ENCODE data around the gene RARB.

RARB gene

GRCh38 chr3:25581823-25582222, 153.8 kb downstream of the RARB start:
- Histone ChIP-seq H3K27ac (ENCODE audit: low read length) (no peak overlapping the region), H3K9me3 (ENCODE audit: control insufficient read depth, insufficient read depth, low read length) (no peaks in the 10 kb centered on the region), H3K4me1 (ENCODE audit: control insufficient read depth, insufficient read depth, low read length) (no peaks in the 10 kb centered on the region), H3K27me3 (ENCODE audit: control insufficient read depth, insufficient read depth, low read length) (no peaks in the 10 kb centered on the region), H3K36me3 (ENCODE audit: control insufficient read depth, insufficient read depth, low read length) (no peaks in the 10 kb centered on the region), H3K4me3 (ENCODE audit: low read length) (no peak overlapping the region)
- no peak for DNase-seq (ENCODE audit: low read depth, low spot score)
- WGBS (ENCODE audit: insufficient coverage, insufficient read length) = no CpG with 5 or more reads among the region's 3 CpGs

- H3K4me1 ChIP-seq (ENCODE audit: control insufficient read depth, insufficient read depth, low read length) = no peaks in the 10 kb centered on the region
Observed at GRCh38 chr3:25582242-25582641, 154.2 kb downstream of the RARB start.

GRCh38 chr3:25583343-25583742, 155.3 kb downstream of the RARB start:
- no peak for DNase-seq (ENCODE audit: low read depth, low spot score)
- no CpG with 5 or more reads among the region's 10 CpGs for WGBS (ENCODE audit: insufficient coverage, insufficient read length)
- H3K36me3 ChIP-seq (ENCODE audit: control insufficient read depth, insufficient read depth, low read length) = no peaks in the 10 kb centered on the region
- H3K4me1 ChIP-seq (ENCODE audit: control insufficient read depth, insufficient read depth, low read length) = no peaks in the 10 kb centered on the region
- H3K27me3 ChIP-seq (ENCODE audit: control insufficient read depth, insufficient read depth, low read length) = no peaks in the 10 kb centered on the region
- H3K9me3 ChIP-seq (ENCODE audit: control insufficient read depth, insufficient read depth, low read length) = no peaks in the 10 kb centered on the region
- H3K4me3 ChIP-seq (ENCODE audit: low read length) = no peak overlapping the region
- H3K27ac ChIP-seq (ENCODE audit: low read length) = no peak overlapping the region

More at GRCh38 chr3:25582242-25582641, 154.2 kb downstream of the RARB start:
- no peak overlapping the region for H3K4me3 ChIP-seq (ENCODE audit: low read length)
- no peaks in the 10 kb centered on the region for H3K27me3 ChIP-seq (ENCODE audit: control insufficient read depth, insufficient read depth, low read length)
- no peaks in the 10 kb centered on the region for H3K9me3 ChIP-seq (ENCODE audit: control insufficient read depth, insufficient read depth, low read length)
- no peak overlapping the region for H3K27ac ChIP-seq (ENCODE audit: low read length)
- WGBS (ENCODE audit: insufficient coverage, insufficient read length) = no CpG with 5 or more reads among the region's 2 CpGs
- DNase-seq (ENCODE audit: low read depth, low spot score) = no peak
- H3K36me3 ChIP-seq (ENCODE audit: control insufficient read depth, insufficient read depth, low read length) = no peaks in the 10 kb centered on the region

- Histone ChIP-seq H3K27ac (ENCODE audit: low read length) (no peak overlapping the region), H3K27me3 (ENCODE audit: control insufficient read depth, insufficient read depth, low read length) (no peaks in the 10 kb centered on the region), H3K36me3 (ENCODE audit: control insufficient read depth, insufficient read depth, low read length) (no peaks in the 10 kb centered on the region), H3K9me3 (ENCODE audit: control insufficient read depth, insufficient read depth, low read length) (no peaks in the 10 kb centered on the region), H3K4me1 (ENCODE audit: control insufficient read depth, insufficient read depth, low read length) (no peaks in the 10 kb centered on the region), H3K4me3 (ENCODE audit: low read length) (no peak overlapping the region)
- 100% methylated on average over 2 of the region's 17 CpGs for WGBS (ENCODE audit: insufficient coverage, insufficient read length)
- DNase-seq (ENCODE audit: low read depth, low spot score) = no peak
Observed at GRCh38 chr3:25584011-25584789, 156.1 kb downstream of the RARB start.

GRCh38 chr3:25585361-25586166, 157.5 kb downstream of the RARB start:
- DNase-seq (ENCODE audit: low read depth, low spot score) = no peak
- no CpG with 5 or more reads among the region's 14 CpGs for WGBS (ENCODE audit: insufficient coverage, insufficient read length)
- Histone ChIP-seq H3K36me3 (ENCODE audit: control insufficient read depth, insufficient read depth, low read length) (no peaks in the 10 kb centered on the region), H3K9me3 (ENCODE audit: control insufficient read depth, insufficient read depth, low read length) (no peaks in the 10 kb centered on the region), H3K27ac (ENCODE audit: low read length) (no peak overlapping the region), H3K4me1 (ENCODE audit: control insufficient read depth, insufficient read depth, low read length) (no peaks in the 10 kb centered on the region), H3K27me3 (ENCODE audit: control insufficient read depth, insufficient read depth, low read length) (no peaks in the 10 kb centered on the region), H3K4me3 (ENCODE audit: low read length) (no peak overlapping the region)

- Histone ChIP-seq H3K27me3 (ENCODE audit: control insufficient read depth, insufficient read depth, low read length) (no peaks in the 10 kb centered on the region), H3K9me3 (ENCODE audit: control insufficient read depth, insufficient read depth, low read length) (no peaks in the 10 kb centered on the region), H3K36me3 (ENCODE audit: control insufficient read depth, insufficient read depth, low read length) (no peaks in the 10 kb centered on the region), H3K4me1 (ENCODE audit: control insufficient read depth, insufficient read depth, low read length) (no peaks in the 10 kb centered on the region), H3K4me3 (ENCODE audit: low read length) (no peak overlapping the region), H3K27ac (ENCODE audit: low read length) (no peak overlapping the region)
- no peak for DNase-seq (ENCODE audit: low read depth, low spot score)
- no CpG with 5 or more reads among the region's 6 CpGs for WGBS (ENCODE audit: insufficient coverage, insufficient read length)
Observed at GRCh38 chr3:25586167-25586505, 158.1 kb downstream of the RARB start.

GRCh38 chr3:25586553-25586952, 158.5 kb downstream of the RARB start:
- DNase-seq (ENCODE audit: low read depth, low spot score) = no peak
- WGBS (ENCODE audit: insufficient coverage, insufficient read length) = no CpG with 5 or more reads among the region's 11 CpGs

GRCh38 chr3:25587094-25587493, 159.0 kb downstream of the RARB start:
- H3K4me1 ChIP-seq (ENCODE audit: control insufficient read depth, insufficient read depth, low read length) = no peaks in the 10 kb centered on the region
- WGBS (ENCODE audit: insufficient coverage, insufficient read length) = no CpG with 5 or more reads among the region's 1 CpG
- no peak for DNase-seq (ENCODE audit: low read depth, low spot score)

More at GRCh38 chr3:25586553-25586952, 158.5 kb downstream of the RARB start:
- no peaks in the 10 kb centered on the region for H3K4me1 ChIP-seq (ENCODE audit: control insufficient read depth, insufficient read depth, low read length)
- no peak overlapping the region for H3K27ac ChIP-seq (ENCODE audit: low read length)
- H3K36me3 ChIP-seq (ENCODE audit: control insufficient read depth, insufficient read depth, low read length) = no peaks in the 10 kb centered on the region
- H3K27me3 ChIP-seq (ENCODE audit: control insufficient read depth, insufficient read depth, low read length) = no peaks in the 10 kb centered on the region
- no peak overlapping the region for H3K4me3 ChIP-seq (ENCODE audit: low read length)
- no peaks in the 10 kb centered on the region for H3K9me3 ChIP-seq (ENCODE audit: control insufficient read depth, insufficient read depth, low read length)

GRCh38 chr3:25587526-25587925, 159.5 kb downstream of the RARB start:
- H3K27ac ChIP-seq (ENCODE audit: low read length) = no peak overlapping the region
- no peaks in the 10 kb centered on the region for H3K36me3 ChIP-seq (ENCODE audit: control insufficient read depth, insufficient read depth, low read length)
- H3K4me1 ChIP-seq (ENCODE audit: control insufficient read depth, insufficient read depth, low read length) = no peaks in the 10 kb centered on the region
- H3K9me3 ChIP-seq (ENCODE audit: control insufficient read depth, insufficient read depth, low read length) = no peaks in the 10 kb centered on the region
- DNase-seq (ENCODE audit: low read depth, low spot score) = no peak
- WGBS (ENCODE audit: insufficient coverage, insufficient read length) = no CpG with 5 or more reads among the region's 5 CpGs
- no peak overlapping the region for H3K4me3 ChIP-seq (ENCODE audit: low read length)
- no peaks in the 10 kb centered on the region for H3K27me3 ChIP-seq (ENCODE audit: control insufficient read depth, insufficient read depth, low read length)

More at GRCh38 chr3:25587094-25587493, 159.0 kb downstream of the RARB start:
- Histone ChIP-seq H3K4me3 (ENCODE audit: low read length) (no peak overlapping the region), H3K27me3 (ENCODE audit: control insufficient read depth, insufficient read depth, low read length) (no peaks in the 10 kb centered on the region), H3K9me3 (ENCODE audit: control insufficient read depth, insufficient read depth, low read length) (no peaks in the 10 kb centered on the region), H3K36me3 (ENCODE audit: control insufficient read depth, insufficient read depth, low read length) (no peaks in the 10 kb centered on the region), H3K27ac (ENCODE audit: low read length) (no peak overlapping the region)

GRCh38 chr3:25587975-25588374, 159.9 kb downstream of the RARB start:
- Histone ChIP-seq H3K4me3 (ENCODE audit: low read length) (no peak overlapping the region), H3K4me1 (ENCODE audit: control insufficient read depth, insufficient read depth, low read length) (no peaks in the 10 kb centered on the region), H3K27me3 (ENCODE audit: control insufficient read depth, insufficient read depth, low read length) (no peaks in the 10 kb centered on the region), H3K27ac (ENCODE audit: low read length) (no peak overlapping the region), H3K36me3 (ENCODE audit: control insufficient read depth, insufficient read depth, low read length) (no peaks in the 10 kb centered on the region), H3K9me3 (ENCODE audit: control insufficient read depth, insufficient read depth, low read length) (no peaks in the 10 kb centered on the region)
- no CpG with 5 or more reads among the region's 2 CpGs for WGBS (ENCODE audit: insufficient coverage, insufficient read length)
- no peak for DNase-seq (ENCODE audit: low read depth, low spot score)
